GM18907 (cell line): ENCODE measurements around the gene ATG9B.

Experiments used
- ATAC-seq: cut with Tn5 transposase; IDR thresholded peaks from one replicate; pipeline ENCODE4 v1.9.1; 2021; ENCODE audit warnings: mild to moderate bottlenecking, moderate library complexity; ENCODE audit not compliant: unreplicated experiment

The ATG9B gene, protein sequence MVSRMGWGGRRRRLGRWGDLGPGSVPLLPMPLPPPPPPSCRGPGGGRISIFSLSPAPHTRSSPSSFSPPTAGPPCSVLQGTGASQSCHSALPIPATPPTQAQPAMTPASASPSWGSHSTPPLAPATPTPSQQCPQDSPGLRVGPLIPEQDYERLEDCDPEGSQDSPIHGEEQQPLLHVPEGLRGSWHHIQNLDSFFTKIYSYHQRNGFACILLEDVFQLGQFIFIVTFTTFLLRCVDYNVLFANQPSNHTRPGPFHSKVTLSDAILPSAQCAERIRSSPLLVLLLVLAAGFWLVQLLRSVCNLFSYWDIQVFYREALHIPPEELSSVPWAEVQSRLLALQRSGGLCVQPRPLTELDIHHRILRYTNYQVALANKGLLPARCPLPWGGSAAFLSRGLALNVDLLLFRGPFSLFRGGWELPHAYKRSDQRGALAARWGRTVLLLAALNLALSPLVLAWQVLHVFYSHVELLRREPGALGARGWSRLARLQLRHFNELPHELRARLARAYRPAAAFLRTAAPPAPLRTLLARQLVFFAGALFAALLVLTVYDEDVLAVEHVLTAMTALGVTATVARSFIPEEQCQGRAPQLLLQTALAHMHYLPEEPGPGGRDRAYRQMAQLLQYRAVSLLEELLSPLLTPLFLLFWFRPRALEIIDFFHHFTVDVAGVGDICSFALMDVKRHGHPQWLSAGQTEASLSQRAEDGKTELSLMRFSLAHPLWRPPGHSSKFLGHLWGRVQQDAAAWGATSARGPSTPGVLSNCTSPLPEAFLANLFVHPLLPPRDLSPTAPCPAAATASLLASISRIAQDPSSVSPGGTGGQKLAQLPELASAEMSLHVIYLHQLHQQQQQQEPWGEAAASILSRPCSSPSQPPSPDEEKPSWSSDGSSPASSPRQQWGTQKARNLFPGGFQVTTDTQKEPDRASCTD

DNA sequence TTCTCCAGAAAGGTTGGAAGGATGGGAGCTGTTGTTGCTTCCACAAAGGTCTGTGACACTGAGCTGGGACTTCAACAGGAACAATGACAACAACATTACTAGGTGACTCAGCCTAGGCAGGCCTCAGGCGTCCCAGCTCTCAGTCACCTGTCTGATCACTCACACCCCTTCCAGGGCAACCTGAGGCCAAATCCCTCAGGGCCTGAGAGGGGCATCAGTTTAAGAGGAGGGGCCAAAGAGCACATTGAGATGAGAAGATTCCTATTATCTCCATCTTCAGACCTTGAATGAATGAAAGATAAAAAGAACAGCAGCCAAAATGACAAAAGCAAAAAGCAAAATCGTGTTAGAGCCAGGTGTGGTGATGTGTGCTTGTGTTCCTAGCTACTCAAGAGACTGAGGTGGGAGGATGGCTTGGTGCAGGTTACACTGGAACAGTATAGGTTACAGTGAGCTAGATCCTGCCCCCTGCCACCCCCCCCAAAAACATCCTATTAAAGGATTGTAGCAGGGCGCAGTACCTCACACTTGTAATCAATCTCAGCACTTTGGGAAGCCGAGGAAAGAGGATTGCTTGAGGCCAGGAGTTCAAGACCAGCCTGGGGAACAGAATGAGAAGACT is at the start of gene ATG9B:
Gene ATG9B, minus strand, starts transcription at position 60 of the 622 bp plus-strand sequence. CDS start 71 bp downstream, outside the sequence.
- ATAC-seq: no peak

DNA sequence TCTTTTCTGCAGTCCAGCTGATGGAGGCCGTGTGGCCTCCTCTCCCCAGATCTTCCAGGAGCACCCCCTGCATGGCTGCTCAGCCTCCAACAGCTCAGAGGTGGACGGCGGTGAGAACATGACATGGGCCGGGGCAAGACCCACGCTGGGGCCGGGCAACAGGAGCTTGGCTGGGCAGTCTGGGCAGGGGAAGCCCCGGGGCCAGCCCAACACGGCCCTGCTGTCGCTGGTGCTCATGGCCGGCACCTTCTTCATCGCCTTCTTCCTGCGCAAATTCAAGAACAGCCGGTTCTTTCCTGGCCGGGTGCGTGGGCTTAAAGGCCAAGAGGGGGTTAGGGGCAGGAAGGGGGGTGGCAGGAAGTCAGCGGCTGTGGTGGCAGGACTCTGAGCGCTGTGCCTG is 49.7 kb upstream of the ATG9B start:
- no peak for ATAC-seq

DNA sequence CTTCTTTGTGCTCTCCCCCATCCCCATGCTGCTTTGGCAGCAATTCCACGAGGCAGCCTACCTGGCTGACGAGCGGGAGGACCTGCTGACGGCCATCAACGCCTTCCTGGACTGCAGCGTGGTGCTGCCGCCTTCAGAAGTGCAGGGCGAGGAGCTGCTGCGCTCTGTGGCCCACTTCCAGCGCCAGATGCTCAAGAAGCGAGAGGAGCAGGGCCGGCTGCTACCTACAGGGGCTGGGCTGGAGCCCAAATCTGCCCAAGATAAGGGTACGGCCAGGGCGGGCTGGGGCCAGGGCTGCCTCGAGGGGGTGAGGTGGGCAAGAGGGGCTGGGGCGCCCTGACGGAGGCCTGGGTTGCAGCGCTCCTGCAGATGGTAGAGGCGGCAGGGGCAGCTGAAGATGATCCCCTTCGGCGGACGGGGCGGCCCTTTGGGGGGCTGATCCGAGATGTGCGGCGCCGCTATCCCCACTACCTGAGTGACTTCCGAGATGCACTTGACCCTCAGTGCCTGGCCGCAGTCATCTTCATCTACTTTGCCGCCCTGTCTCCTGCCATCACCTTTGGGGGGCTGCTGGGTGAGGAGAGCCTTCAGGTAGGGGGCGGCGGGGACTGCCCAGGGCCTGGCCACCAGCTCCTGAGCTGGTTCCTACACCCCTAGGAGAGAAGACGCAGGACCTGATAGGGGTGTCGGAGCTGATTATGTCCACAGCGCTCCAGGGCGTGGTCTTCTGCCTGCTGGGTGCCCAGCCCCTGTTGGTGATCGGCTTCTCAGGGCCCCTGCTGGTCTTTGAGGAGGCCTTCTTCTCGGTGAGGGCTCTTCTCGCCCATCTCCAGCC is 47.0 kb upstream of the ATG9B start:
- ATAC-seq: no peak

- ATAC-seq: no peak
Measured at GRCh38 chr7:151070574-151070960, 46.3 kb upstream of the ATG9B start.

- ATAC-seq: no peak
Measured at GRCh38 chr7:151069841-151070573, 45.7 kb upstream of the ATG9B start.

GRCh38 chr7:151068069-151068773 is 43.9 kb upstream of the ATG9B start:
- no peak for ATAC-seq

GRCh38 chr7:151066273-151066974 is 42.1 kb upstream of the ATG9B start:
- ATAC-seq: no peak

- no peak for ATAC-seq
Measured at GRCh38 chr7:151065516-151065915, 41.2 kb upstream of the ATG9B start.

- ATAC-seq: no peak
Measured at GRCh38 chr7:151064993-151065392, 40.7 kb upstream of the ATG9B start.

DNA sequence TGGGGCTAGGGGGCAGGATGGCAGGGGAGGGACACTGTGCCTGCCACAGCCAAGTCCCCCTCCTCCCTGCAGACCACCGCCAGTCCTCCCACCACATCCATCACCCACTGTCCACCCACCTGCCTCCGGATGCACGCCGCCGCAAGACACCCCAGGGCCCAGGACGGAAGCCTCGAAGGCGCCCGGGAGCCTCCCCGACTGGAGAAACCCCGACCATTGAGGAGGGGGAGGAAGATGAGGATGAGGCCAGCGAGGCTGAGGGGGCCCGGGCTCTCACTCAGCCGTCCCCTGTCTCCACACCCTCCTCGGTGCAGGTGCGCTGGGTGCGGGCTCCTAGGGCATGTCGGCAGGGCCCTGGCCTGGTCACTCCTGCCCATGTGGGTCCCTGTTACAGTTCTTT is 40.2 kb upstream of the ATG9B start:
- ATAC-seq: no peak

DNA sequence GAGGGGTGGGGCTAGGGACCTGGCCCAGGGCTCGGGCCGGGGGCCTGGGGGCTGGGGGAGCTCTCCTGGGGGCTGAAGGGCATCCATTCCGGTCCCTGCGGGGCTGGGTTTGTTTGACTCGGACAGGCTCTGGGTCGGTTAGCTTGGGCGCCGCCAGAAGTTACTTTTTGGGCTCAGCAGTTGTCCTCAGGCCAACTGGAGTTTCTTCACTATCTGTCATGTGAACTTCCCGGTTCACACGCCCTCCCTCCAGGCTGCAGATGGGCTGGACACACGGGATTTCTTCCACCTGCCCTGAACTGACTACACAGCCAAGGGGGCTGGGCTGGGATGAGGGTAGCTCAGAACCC is 38.9 kb upstream of the ATG9B start:
- no peak for ATAC-seq

DNA sequence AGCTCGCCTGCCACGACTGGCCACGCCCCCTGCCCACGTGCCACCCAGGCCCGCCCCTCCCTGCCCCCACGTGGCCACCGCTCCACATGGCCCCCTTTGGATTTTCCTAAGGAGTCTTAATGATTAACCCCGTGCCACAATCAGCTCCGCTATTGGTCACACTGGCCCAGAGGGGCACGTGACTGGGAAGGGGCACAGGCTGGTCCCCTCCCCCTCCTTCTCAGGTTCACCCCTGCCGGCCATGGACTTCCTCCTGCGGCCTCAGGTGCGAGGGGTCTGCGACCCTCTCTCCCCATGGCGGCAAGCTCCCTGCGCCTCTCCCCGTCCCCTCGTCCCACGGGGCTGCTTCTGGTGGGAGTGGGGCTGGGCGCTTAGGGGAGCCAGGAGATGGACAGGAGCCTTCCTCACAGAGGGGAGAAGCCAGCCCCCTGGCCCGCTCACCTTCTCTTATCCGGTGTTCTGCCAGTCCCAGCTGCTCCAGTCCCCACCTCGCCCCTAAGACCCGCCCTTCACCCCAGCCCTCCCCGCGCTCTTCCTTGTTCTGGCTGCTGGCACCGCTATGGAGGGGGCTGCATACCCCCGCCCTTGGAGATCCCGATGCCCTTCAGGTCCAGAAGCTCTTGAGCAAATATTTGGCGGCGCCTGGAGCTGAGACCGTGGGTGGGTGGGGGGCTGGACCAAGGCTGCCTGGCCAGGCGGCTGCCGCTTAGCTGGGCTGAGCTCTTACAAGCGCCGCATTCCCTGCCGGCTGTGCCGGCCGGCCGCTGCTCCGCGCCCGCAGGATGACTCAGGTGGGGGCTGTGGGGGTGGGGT is 38.3 kb upstream of the ATG9B start:
- ATAC-seq: no peak

DNA sequence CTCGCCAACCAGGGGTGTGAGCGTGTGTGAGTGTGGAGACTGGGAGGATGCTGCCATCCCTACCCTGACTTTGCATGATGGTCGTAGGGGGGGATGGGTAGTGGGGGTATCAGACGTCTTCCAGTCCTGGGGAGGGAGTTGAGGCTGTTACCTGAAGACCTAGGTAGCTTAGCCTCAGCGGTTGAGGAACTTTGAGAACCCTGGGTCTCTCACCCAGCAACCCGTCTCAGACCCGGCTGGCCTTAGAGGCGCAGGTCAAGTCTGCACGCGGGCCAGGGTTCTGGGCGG is 37.8 kb upstream of the ATG9B start:
- ATAC-seq: no peak

DNA sequence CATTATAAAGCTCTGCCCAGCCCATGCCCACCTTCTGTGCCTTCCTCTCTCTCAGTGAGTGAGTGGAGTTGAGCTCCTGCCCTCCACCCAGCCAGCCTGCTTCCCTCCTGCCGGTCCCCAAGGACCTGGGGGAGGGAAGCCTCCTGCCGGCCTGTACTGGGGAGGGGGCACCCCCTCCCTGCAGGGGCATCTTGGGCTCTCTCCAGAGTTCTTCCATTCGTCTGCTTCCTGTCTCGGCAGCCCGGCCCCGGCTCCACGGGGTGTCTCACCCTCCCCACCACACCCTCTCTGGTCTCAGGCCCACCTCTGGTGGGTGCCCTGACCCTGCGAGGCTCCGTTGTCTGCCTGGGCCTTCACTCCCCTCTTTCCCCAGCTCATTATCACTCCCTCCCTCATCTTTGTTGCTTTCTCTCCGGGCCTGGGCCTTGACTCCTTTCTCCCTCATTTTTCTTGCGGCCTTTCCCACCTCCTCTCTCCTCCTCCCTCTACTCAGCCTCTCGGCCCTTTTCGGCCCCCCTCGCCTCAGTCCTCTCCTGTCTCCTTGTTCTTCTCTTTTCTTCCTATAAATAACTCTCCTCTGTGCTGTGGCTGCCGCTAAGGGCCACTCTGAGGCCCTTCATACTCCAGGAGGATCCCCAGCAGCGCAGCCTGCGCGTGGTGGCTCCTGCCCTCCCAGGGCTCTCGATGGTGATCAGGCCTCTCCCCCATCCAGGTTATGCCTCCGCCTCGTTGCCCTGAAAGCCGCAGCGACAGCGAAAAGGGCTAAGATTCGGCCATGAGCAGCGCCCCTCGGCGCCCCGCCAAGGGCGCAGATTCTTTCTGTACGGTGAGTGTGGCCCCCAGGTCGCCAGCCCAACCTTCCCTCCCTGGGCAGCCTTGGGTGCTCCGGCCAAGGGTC is 37.2 kb upstream of the ATG9B start:
- no peak for ATAC-seq

DNA sequence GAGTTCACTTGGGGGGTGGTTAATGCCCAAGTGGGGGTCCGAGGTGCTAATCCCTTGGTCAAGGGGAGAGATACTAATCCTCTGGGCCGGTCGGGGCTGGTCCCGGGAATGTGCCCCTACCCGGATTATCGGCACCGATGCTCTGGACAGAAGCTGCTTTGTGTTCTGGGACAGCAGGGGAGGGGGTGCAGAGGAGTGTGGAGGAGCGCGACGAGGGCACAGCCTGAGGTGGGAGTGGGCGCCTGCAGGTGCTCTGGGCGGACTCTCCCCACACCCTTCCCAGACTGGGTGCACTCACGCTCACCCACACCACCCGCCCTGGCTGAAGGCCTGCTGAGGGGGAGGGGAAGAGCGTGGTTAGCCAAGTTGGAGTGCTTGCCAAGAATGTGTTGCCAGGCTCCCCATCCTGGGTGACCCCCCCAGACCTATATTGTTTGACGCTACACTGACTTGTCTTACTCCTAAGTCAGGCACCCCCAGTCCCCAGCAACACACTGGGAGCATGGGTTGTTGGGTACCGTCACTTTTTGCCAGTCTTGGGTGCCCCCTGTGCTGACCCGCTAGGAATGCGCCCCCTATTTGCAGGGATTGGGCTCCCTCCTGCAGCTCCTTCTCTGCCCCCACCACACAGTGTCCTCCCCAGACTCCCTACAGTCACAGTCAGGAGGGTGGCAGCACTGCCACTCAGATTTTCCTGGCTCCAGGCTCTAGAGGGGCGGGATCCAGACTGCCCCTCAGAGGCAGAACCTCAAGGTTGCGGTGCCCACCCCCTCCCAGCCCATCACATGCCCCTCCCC is 36.3 kb upstream of the ATG9B start:
- no peak for ATAC-seq

DNA sequence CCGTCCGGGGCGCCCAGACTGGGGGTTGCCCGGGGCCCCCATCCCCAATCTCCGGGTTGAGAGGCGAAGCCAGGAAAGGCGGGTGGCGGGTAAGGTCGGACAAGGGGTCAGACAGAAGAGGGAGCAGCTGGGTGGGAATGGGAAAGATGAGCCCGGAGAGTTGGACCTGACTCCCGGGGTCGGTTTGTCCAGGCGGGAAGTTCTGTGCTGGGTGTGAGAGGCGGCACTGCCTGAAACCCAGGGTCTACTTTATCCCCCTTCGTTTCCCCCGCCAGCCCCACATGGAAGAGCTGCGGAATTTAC is 35.8 kb upstream of the ATG9B start:
- ATAC-seq: no peak
